HuH-7.5 (cell line): Measurements from ENCODE around the gene KNCN.

Experiments used
- DNase-seq: peaks from one replicate; pipeline ENCODE4 v3.0.0; 2011; ENCODE audit warnings: low spot score

The KNCN gene

DNA sequence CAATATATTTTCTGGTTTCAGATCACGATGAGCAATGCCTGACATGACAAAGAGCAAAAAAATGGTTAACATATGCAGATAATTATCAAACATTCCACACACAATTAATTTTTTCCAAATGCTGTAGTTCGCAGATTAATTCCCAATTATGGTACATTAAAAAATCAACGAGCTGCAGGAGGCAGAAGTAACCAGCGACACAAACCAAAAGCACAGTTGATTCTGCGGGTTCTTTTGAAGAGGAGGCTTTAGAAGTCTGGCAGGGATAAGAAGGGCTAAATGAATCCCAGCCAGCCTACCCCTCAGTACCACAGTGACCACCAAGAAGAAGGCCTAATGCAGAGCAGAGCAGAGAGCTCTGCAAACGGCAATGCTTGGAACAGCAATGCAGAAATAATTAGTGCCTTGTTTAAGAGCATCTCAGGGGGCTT lies 17.0 kb upstream of the KNCN start:
- DNase-seq: no peak

- DNase-seq: no peak
These were observed 11.9 kb upstream of the KNCN start for GRCh38 chr1:46563341-46563740.

DNA sequence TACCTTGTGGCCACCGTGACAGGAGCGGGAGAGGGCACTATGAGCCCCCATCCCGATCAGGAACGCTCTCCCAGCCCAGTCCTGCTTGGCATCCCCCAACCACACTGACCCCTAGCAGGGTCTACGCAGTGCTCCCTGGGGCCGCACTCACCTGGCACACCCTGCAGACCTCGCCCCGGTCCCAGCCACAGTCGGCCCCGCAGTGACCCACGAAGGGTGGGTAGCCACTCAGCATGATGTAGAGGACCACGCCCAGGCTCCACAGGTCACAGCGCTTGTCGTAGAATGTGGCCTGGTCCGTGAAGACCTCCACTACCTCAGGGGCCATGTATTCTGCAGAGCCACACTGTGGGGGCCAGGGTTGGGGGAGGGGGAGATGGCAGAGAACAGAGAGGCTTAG lies 11.1 kb upstream of the KNCN start:
- DNase-seq: no peak

DNA sequence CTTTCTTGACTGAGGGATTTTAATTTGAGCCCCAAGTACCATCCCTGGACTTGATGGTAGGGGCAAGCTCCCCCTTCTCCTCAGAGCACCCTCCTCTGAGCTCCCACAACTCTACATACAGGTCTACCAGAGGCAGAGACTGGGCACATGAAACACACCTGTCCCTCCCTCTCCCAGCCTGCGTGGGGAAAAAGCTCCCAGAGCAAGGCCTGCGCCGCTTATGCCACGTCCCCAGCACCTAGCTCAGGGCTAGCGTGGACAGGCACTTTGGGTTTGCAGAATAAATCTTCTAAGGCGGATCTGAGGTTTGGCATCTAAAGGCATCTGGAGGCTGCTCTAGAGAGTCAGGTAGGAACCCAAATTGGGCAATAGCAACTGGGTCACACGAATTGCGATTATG lies 7.5 kb upstream of the KNCN start:
- no peak for DNase-seq

- DNase-seq: no peak
These were observed 6.9 kb upstream of the KNCN start for GRCh38 chr1:46558141-46558963.

DNA sequence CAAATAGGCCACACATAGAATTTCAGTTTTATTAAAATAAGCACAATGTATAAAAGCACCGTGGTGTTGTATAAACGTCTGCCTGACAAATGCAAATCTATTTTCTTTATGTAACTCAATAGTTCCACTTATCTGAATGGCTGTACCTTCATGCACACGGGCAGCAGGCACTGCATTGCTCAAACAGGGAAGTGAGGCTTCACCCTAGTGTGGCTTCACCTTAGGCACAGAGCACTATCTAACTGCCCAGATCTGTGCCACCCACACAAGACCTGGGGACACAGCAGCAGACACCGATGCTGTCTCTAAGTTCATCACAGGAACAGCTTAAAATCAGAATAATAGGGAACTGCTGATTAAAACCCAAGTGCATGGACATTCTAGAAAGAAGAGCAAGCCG lies 6.0 kb upstream of the KNCN start:
- DNase-seq: no peak

- DNase-seq: no peak
These were observed 5.4 kb upstream of the KNCN start for GRCh38 chr1:46556822-46557221.

GRCh38 chr1:46555826-46556619 lies 4.6 kb upstream of the KNCN start:
- no peak for DNase-seq

- no peak for DNase-seq
These were observed 3.3 kb upstream of the KNCN start for GRCh38 chr1:46554597-46555381.

GRCh38 chr1:46554236-46554596 lies 2.8 kb upstream of the KNCN start:
- no peak for DNase-seq

- DNase-seq: no peak
These were observed 2.1 kb upstream of the KNCN start for GRCh38 chr1:46553506-46553905.

GRCh38 chr1:46552357-46553237 lies 1.1 kb upstream of the KNCN start:
- no peak for DNase-seq

DNA sequence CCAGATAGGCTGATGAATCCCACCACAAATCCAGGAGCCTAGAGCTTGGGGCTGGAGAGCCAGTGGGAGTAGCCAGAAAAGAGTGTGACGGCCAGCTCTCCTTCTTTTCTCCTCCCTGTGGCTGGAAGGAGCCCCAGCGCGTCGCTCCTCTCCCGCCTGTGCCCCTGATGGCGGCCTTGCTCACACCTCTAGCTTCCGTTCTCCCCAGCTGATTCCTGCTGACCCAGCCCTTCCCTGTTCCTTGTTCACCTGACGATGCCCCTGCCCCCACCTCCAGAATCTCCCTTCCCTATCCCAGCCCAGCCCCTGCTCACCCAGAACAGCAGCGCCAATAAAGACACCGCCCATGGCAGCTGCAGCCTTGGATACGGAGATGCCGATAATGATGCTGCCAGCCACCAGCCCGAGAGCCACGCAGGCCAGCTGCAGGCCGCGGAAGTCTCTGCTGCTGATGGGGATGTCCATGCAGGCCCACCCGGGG lies 656 bp downstream of the KNCN start:
- no peak for DNase-seq

DNA sequence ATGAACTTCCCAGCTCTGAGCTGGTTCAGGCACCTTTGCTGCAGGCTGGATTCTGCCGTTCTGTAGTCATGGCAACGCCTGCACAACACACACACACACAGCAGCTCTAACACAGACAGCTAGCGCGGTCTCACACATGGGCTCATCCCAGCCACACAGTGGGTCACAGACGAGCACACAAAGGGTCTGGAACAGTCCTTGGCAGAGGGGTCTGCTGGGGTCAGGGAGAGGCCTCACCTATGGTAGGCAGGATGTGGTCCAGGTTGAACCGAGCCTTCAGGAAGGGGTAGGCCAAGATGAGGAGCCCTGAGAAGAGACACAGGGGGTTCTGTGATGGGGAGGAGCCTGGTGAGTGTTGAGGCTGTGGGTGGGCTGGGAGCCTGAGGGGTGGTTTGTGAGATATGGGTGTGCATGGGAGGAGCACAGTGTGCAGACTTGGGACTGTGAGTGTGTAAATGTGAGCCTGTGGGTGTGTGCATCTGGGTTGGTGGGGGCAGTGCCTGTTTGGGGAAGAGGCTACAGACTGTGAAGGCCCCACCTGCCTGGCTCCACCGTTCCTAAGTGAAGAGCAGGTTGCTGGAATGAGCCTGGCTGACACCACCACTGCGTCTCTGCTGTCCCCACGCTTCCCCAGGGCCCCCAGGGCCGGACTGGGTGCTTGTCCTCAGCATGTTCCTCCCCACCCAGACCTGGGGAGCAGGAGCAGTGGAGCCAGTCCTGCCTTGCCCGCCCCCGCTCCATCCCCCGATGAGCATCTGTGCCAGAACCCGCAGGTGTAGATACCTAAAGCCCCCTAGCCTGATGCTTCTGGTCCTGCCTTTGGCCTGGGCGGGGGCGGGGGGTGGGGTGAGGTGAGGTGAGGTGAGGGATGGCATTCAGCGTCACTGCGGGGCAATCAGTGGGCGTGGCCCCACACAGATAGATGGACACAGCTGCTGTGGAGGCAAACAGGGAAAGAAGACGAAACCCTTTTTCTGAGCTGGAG lies 1.5 kb downstream of the KNCN start:
- no peak for DNase-seq

DNA sequence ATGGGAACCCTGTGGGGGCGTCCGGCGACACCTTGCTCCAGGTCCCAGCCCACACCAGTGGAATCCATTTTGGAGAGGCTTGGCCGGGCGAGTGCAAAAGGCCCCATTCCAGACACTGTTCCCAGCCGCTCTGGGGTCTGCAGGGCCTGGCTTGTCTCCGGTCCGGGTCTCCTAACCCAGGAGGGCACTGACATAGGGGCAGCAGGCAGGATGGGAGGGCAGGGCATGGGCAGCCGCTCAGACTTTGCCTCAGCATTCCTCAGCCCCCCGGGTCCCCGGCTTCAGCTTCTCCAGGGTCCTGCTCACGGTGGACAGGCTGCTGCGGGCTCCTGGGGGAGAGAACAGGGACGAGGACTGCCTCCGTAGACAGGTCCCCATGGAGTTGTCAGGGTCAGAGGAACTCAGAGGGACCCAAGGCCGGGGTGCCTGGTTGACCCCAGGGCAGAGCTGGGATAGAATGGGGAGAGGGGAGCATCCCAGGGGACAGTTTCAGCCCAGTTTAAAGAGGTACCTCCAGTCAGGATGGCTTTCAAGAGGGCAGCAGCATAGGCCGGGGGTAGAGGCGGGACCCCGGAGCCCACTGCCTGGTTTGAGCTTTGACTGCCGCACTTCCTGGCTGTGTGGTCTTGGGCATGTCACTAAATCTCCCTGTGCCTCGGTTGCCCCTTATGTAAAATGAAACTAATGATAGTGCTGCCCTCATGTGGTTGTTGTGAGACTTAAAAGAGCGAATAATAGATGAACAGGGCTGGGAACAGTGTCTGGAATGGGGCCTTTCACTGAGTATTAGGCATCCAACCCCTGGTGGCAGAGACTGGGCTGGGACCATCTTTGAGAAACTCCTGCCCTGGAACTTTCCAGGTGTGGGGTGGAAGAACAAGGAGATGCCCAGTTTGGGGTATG lies 3.7 kb downstream of the KNCN start:
- no peak for DNase-seq

- DNase-seq: no peak
These were observed 5.2 kb downstream of the KNCN start for GRCh38 chr1:46546210-46546609.

GRCh38 chr1:46545784-46546183 lies 5.7 kb downstream of the KNCN start:
- DNase-seq: no peak

GRCh38 chr1:46544561-46545240 lies 6.7 kb downstream of the KNCN start:
- DNase-seq: no peak
